GM23248 (cell line): ENCODE results near the gene GNAL. TPM values are rescaled to one million over a fixed set of nuclear protein-coding genes. Genes with fewer than 3 reads are reported as not detected.

ENCODE experiments used
- DNase-seq: peaks from one replicate; pipeline ENCODE4 v3.0.0-alpha.2; 2015
- H2AFZ ChIP-seq: fragments of 200-600 bp; sonication (generic); 2 replicates; pipeline ENCODE4 v1.6.1; 2016; ENCODE audit warnings: antibody characterized with exemption
- H3F3A ChIP-seq: fragments of 200-600 bp; sonication (generic); 2 replicates; pipeline ENCODE4 v1.6.1; 2016; ENCODE audit warnings: mild to moderate bottlenecking, antibody characterized with exemption, mixed run types; ENCODE audit not compliant: insufficient read depth
- H3K27ac ChIP-seq: fragments of 200-600 bp; sonication (generic); 2 replicates; pipeline ENCODE4 v1.5.1; 2016; ENCODE audit warnings: mild to moderate bottlenecking
- H3K27me3 ChIP-seq: fragments of 200-600 bp; sonication (generic); replicated peaks from 2 replicates; pipeline ENCODE4 v1.6.1; 2016; ENCODE audit warnings: mild to moderate bottlenecking; ENCODE audit not compliant: insufficient read depth
- H3K36me3 ChIP-seq: fragments of 200-600 bp; sonication (generic); 2 replicates; pipeline ENCODE4 v1.6.1; 2016; ENCODE audit warnings: low read depth, mild to moderate bottlenecking
- H3K4me1 ChIP-seq: fragments of 200-600 bp; sonication (generic); 2 replicates; pipeline ENCODE4 v1.6.1; 2016; ENCODE audit warnings: mild to moderate bottlenecking; ENCODE audit not compliant: insufficient read depth
- H3K4me2 ChIP-seq: fragments of 200-600 bp; sonication (generic); one replicate; pipeline ENCODE4 v1.6.1; 2016; ENCODE audit warnings: mild to moderate bottlenecking; ENCODE audit not compliant: unreplicated experiment
- H3K4me3 ChIP-seq: fragments of 200-600 bp; sonication (generic); 2 replicates; pipeline ENCODE4 v1.5.1; 2016; ENCODE audit warnings: mild to moderate bottlenecking
- H3K79me2 ChIP-seq: fragments of 200-600 bp; sonication (generic); 2 replicates; pipeline ENCODE4 v1.6.1; 2016; ENCODE audit warnings: mild to moderate bottlenecking; ENCODE audit not compliant: insufficient read depth
- H3K9ac ChIP-seq: fragments of 200-600 bp; sonication (generic); 2 replicates; pipeline ENCODE4 v1.6.1; 2016; ENCODE audit warnings: mild to moderate bottlenecking
- H3K9me2 ChIP-seq: fragments of 200-600 bp; sonication (generic); 2 replicates; pipeline ENCODE4 v1.6.1; 2016; ENCODE audit warnings: mixed run types, mild to moderate bottlenecking, moderate library complexity; ENCODE audit not compliant: insufficient read depth
- H3K9me3 ChIP-seq: fragments of 200-600 bp; sonication (generic); one replicate; pipeline ENCODE4 v1.6.1; 2017; ENCODE audit warnings: low read depth
- H4K20me1 ChIP-seq: fragments of 200-600 bp; sonication (generic); 2 replicates; pipeline ENCODE4 v1.6.0; 2016; ENCODE audit not compliant: insufficient read depth
- EZH2 ChIP-seq: fragments of 200-600 bp; sonication (generic); IDR thresholded peaks from 2 replicates; pipeline ENCODE4 v1.6.1; 2018; ENCODE audit warnings: antibody characterized with exemption, mild to moderate bottlenecking; ENCODE audit not compliant: insufficient read depth, poor library complexity, severe bottlenecking
- EZH2phosphoT487 ChIP-seq: fragments of 200-600 bp; sonication (generic); IDR thresholded peaks from 2 replicates; pipeline ENCODE4 v1.6.1; 2018; ENCODE audit warnings: antibody characterized with exemption, moderate library complexity, mild to moderate bottlenecking, low read depth; ENCODE audit not compliant: insufficient read depth
- WGBS, 2 experiments: methylation state at CpG; one replicate each; pipeline ENCODE4 v1.1.6; 2015 to 2017; ENCODE audit warnings: low lambda C conversion rate in 2 of 2, low coverage in 1 of 2; ENCODE audit errors: missing lambda C conversion rate in 2 of 2; 5-methylcytosine and 5-hydroxymethylcytosine counted together
- in situ Hi-C: fragments of 300-500 bp; cut with MboI; formaldehyde crosslinking; loops from 2 replicates; pipeline ENCODE4 v1.15.0; 2020
- polyA plus RNA-seq: library from polyadenylated mRNA; unstranded; fragments of >200 nt; fragmentation: Nextera tagmentation; extraction: Ambion mirVana; gene quantifications from 2 replicates; pipeline ENCODE4 v1.2.1, GENCODE V29; 2016
- total RNA-seq: library from RNA; depleted of rRNA; stranded (reverse); fragments of >200 nt; shearing (Covaris generic); gene quantifications from 2 replicates; pipeline ENCODE4 v1.2.3, GENCODE V29; 2014

Gene GNAL
- total and polyA plus RNA-seq, 2 experiments from 2014 or later: 0.19 to 3.0 TPM

DNA sequence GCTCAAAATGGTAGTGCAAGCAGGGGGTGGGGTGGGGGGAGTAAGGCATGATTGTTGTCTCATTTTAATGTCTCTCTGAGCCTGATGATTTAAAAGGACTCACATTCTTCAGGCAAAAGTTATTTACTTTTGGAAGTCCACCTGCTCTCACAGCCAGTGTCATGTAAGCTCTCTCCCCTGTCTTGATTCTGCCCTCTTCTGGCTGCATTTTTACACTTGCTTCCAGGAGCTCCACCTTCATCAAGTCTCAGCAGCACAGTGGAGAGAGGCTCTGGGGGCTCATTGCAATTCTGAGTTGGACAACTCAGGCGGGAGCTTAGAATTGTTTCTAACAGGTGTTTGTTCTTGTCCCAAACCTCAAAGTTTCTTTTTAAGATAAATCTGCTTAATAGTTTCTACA is 39.2 kb downstream of the GNAL start:
- TF ChIP-seq EZH2phosphoT487 (no peak), EZH2 (no peak)
- Histone ChIP-seq H3K79me2 (no peaks in the 10 kb centered on the region), H2AFZ (no peak overlapping the region), H3K4me3 (no peak overlapping the region), H3K36me3 (no peaks in the 10 kb centered on the region), H4K20me1 (no peaks in the 10 kb centered on the region), H3K27ac (no peak overlapping the region), H3K9me2 (no peaks in the 10 kb centered on the region), H3K9ac (no peak overlapping the region), H3F3A (no peaks in the 10 kb centered on the region), H3K9me3 (no peaks in the 10 kb centered on the region), H3K4me2 (no peak overlapping the region), H3K27me3 (peaks cover 42% of the 10 kb centered on the region), H3K4me1 (no peaks in the 10 kb centered on the region)
- in situ Hi-C loops: no loop called here
- WGBS, 2 experiments: 53 to 78% methylated on average over 1 of the region's 1 CpG
- no peak for DNase-seq

DNA sequence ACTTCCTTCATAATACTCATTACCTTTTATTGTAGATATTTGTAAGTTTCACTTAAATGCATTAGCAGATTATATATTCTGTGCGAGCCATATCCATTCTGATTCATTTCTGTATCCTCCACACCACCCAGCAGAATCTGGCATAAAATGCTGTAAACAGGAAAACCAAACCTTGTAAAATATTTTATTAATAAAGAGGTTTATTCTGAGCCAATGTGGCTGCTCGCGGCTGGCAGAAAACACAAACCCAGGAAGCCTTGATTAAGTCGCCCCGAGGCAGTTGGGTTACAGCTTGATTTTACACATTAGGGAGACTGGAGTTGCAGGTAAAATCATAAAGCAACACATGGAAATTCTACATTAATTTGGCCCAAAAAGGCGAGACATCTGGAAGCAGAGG is 40.5 kb downstream of the GNAL start:
- H3K27ac ChIP-seq: no peak overlapping the region
- TF ChIP-seq EZH2phosphoT487 (no peak), EZH2 (no peak)
- 13% methylated on average over 6 of the region's 6 CpGs for WGBS, 2 experiments
- H3K4me2 ChIP-seq: no peak overlapping the region
- no peaks in the 10 kb centered on the region for H3K4me1 ChIP-seq
- H3K27me3 ChIP-seq: peaks cover 44% of the 10 kb centered on the region
- H3K9me3 ChIP-seq: no peaks in the 10 kb centered on the region
- H2AFZ ChIP-seq: no peak overlapping the region
- no peaks in the 10 kb centered on the region for H3K9me2 ChIP-seq
- no peaks in the 10 kb centered on the region for H3F3A ChIP-seq
- no peaks in the 10 kb centered on the region for H3K79me2 ChIP-seq
- no peaks in the 10 kb centered on the region for H3K36me3 ChIP-seq
- no peak overlapping the region for H3K4me3 ChIP-seq
- H3K9ac ChIP-seq: no peak overlapping the region
- no peaks in the 10 kb centered on the region for H4K20me1 ChIP-seq
- in situ Hi-C loops: no loop called here
- DNase-seq: no peak

DNA sequence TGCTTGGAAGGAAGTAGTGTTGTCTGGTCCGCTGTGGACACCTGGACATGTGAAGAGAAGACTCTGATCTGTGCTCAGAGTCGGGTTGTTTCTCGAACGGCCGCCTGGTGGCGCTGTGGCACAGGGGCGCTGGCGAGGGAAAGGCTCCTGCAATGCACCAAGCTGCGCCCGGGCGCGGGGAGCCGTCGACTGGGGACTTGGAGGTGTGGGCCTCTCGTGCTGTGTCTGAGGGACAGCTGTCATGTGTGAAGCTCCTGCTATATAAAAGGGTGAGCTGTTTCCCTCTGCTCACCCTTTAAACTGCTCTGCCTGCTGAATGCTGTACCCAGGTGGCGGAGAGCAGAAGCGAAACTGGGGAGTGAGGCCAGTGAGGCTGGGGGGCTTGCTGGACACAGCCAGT is 44.0 kb downstream of the GNAL start:
- DNase-seq: peak; percentile 70
- no peak overlapping the region for H3K27ac ChIP-seq
- in situ Hi-C loops: loop anchor here (10.0 kb wide), 1 partner anchor 272 kb away; no protein-coding TSS in a partner anchor
- H2AFZ ChIP-seq: no peak overlapping the region
- H4K20me1 ChIP-seq: no peaks in the 10 kb centered on the region
- H3K79me2 ChIP-seq: no peaks in the 10 kb centered on the region
- no peak overlapping the region for H3K9ac ChIP-seq
- no peaks in the 10 kb centered on the region for H3K9me2 ChIP-seq
- 13 to 14% methylated on average over 17 of the region's 17 CpGs for WGBS, 2 experiments
- H3K27me3 ChIP-seq: peaks cover 35% of the 10 kb centered on the region
- no peaks in the 10 kb centered on the region for H3K36me3 ChIP-seq
- H3K4me3 ChIP-seq: no peak overlapping the region
- no peaks in the 10 kb centered on the region for H3K9me3 ChIP-seq
- no peaks in the 10 kb centered on the region for H3F3A ChIP-seq
- H3K4me2 ChIP-seq: peak overlapping the region; percentile 34
- TF ChIP-seq EZH2phosphoT487 (no peak), EZH2 (no peak)
- H3K4me1 ChIP-seq: no peaks in the 10 kb centered on the region

DNA sequence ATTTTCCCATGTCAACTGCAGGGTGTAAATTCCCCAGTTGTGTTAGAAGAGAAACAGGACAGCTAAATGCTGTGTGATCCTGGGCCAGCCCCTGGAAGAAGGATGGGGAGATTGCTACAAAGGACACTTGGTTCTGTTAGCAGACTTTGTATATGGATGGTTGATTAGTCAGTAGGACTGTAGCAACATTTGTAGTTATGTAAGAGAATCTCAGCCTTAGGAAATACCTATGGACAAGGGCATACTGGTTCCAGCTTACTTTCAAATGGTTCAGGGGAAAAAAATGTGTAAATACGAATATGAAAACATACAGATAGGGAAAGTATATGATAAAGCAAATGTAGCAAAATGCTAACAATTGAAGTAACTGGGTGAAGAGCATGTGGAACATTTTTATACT is 47.6 kb downstream of the GNAL start:
- peak; percentile 21 for DNase-seq
- no peaks in the 10 kb centered on the region for H3K36me3 ChIP-seq
- no peak overlapping the region for H3K27ac ChIP-seq
- in situ Hi-C loops: loop anchor here (10.0 kb wide), 1 partner anchor 268 kb away; no protein-coding TSS in a partner anchor
- 32 to 35% methylated on average over 1 of the region's 1 CpG for WGBS, 2 experiments
- peaks cover 18% of the 10 kb centered on the region for H3K27me3 ChIP-seq
- no peak overlapping the region for H3K4me2 ChIP-seq
- no peaks in the 10 kb centered on the region for H3K4me1 ChIP-seq
- no peaks in the 10 kb centered on the region for H3F3A ChIP-seq
- H4K20me1 ChIP-seq: no peaks in the 10 kb centered on the region
- H3K4me3 ChIP-seq: no peak overlapping the region
- H2AFZ ChIP-seq: no peak overlapping the region
- no peaks in the 10 kb centered on the region for H3K79me2 ChIP-seq
- H3K9ac ChIP-seq: no peak overlapping the region
- no peaks in the 10 kb centered on the region for H3K9me3 ChIP-seq
- no peak for TF ChIP-seq EZH2phosphoT487
- no peak for TF ChIP-seq EZH2
- H3K9me2 ChIP-seq: no peaks in the 10 kb centered on the region

DNA sequence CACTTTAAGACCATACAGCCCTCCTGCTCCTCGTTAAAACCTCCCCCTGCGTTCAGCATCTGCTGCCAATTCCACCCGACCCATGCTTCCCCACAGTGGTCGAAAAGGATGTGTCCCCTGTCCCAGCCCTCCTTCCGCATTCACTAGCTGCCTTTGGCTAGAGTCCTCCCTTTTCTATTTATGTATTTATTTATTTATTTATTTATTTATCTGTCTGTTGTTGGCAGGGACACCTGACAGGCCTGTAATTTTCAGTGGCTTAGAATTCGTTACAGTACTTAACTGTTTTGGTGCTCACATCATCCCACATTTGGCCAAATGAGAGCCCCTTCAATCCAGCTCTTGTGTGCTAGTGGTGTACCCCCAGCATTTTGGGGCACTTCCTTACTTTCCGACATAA is 50.8 kb downstream of the GNAL start:
- no peak overlapping the region for H3K9ac ChIP-seq
- H3K9me3 ChIP-seq: no peaks in the 10 kb centered on the region
- H3F3A ChIP-seq: no peaks in the 10 kb centered on the region
- no peak overlapping the region for H3K27ac ChIP-seq
- no peaks in the 10 kb centered on the region for H3K4me1 ChIP-seq
- WGBS, 2 experiments: 47 to 48% methylated on average over 7 of the region's 7 CpGs
- no peaks in the 10 kb centered on the region for H3K79me2 ChIP-seq
- H3K4me2 ChIP-seq: no peak overlapping the region
- no peaks in the 10 kb centered on the region for H4K20me1 ChIP-seq
- H3K9me2 ChIP-seq: no peaks in the 10 kb centered on the region
- H3K36me3 ChIP-seq: no peaks in the 10 kb centered on the region
- TF ChIP-seq EZH2 (no peak), EZH2phosphoT487 (no peak)
- H3K27me3 ChIP-seq: peaks cover 21% of the 10 kb centered on the region
- in situ Hi-C loops: loop anchor here (10.0 kb wide), 1 partner anchor 265 kb away; no protein-coding TSS in a partner anchor
- no peak for DNase-seq
- no peak overlapping the region for H3K4me3 ChIP-seq
- no peak overlapping the region for H2AFZ ChIP-seq
